Measurements from ENCODE around the gene STK32C. TPM values are rescaled to one million over a fixed set of nuclear protein-coding genes. Genes with fewer than 3 reads are reported as not detected.

Gene STK32C
- polyA plus RNA-seq, 2 of the 4 experiments (the other 2 are of a cell fraction): 29.9 to 43.6 TPM

DNA sequence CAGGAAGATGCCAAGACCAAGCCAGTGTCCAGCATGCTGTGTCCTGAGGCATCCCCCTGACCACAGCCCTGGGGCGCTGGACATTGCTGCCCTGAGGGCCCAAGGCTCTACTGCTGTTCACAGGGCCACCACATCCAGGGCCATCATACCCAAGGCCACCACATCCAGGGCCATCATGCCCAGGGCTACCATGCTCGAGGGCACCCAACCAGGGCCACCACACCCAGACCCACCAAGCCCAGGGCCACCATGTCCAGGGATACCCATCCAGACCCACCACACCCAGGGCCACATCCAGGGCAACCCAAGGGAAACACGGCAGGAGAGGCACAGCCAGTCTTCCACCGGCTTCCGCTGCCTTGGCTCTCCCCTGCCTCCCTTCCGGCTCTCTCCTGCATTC is 17.1 kb downstream of the STK32C start:
- H3K4me2 ChIP-seq: no peak overlapping the region
- ATAC-seq: no peak
- ChIA-PET POLR2A (no interaction called here), CTCF (interaction anchor here (1.2 kb wide), 1 partner anchor 61 kb away, joined by 3 read pairs; no protein-coding TSS in a partner anchor)
- H3K4me3 ChIP-seq: no peak overlapping the region
- TF ChIP-seq CHD4 (IDR thresholded peaks at IDR 0.05; ENCODE audit: borderline replicate concordance): no peak
- no peak for TF ChIP-seq MAFK (IDR thresholded peaks at IDR 0.05; ENCODE audit: partially characterized antibody)
- no peak for TF ChIP-seq CBX8 (IDR thresholded peaks at IDR 0.05)
- TF ChIP-seq, protein P1, sequence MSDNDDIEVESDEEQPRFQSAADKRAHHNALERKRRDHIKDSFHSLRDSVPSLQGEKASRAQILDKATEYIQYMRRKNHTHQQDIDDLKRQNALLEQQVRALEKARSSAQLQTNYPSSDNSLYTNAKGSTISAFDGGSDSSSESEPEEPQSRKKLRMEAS (IDR thresholded peaks at IDR 0.05): no peak
- no peak for TF ChIP-seq EP300 (IDR thresholded peaks at IDR 0.05)
- TF ChIP-seq RAD21 (conservative IDR thresholded peaks at IDR 0.05 in 1 of 2, IDR thresholded peaks at IDR 0.05 in 1 of 2): no peak
- H3K4me1 ChIP-seq: no peaks in the 10 kb centered on the region
- no peak for FAIRE-seq
- H3K27ac ChIP-seq: no peak overlapping the region
- no peak for DNase-seq (ENCODE audit: low read depth in 1 of 2, low spot score in 1 of 2)
- peaks cover 6% of the 10 kb centered on the region; the same call in 1 of the 3 replicates for H3K9me3 ChIP-seq
- WGBS (ENCODE audit: missing lambda C conversion rate): 91% methylated on average over 6 of the region's 6 CpGs

DNA sequence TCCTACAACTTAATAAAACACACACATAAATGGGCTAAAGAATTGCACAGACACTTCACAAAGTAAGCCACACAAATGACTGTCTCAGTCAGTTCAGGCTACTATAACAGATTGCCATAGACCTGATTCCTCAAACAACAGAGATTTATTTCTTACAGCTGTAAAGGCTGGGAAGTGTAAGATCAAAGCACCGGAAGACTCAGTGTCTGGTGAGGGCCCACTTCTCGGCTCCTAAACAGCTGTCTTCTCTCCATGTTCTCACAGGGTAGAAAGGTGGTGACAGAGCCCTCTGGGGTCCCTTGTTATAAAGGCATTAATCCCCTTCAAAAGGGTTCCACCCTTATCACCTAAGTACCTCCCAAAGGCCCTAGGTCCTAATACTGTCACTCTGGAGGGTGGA is 18.3 kb downstream of the STK32C start:
- TF ChIP-seq HEYL (CRISPR knock-in tag; IDR thresholded peaks at IDR 0.05) (no peak), JUN (IDR thresholded peaks at IDR 0.05) (no peak), CEBPB (IDR thresholded peaks at IDR 0.05) (no peak), RFX5 (IDR thresholded peaks at IDR 0.05) (no peak), GATA3 (IDR thresholded peaks at IDR 0.05; ENCODE audit: borderline replicate concordance) (no peak), HOXA7 (CRISPR knock-in tag; IDR thresholded peaks at IDR 0.05) (no peak), CBX2 (IDR thresholded peaks at IDR 0.05; ENCODE audit: borderline replicate concordance, low read depth) (no peak), FOSB (CRISPR knock-in tag; IDR thresholded peaks at IDR 0.05) (no peak), MYC (IDR thresholded peaks at IDR 0.05; ENCODE audit: borderline replicate concordance, low read length) (no peak), RNF2 (IDR thresholded peaks at IDR 0.05; ENCODE audit: borderline replicate concordance, low read depth) (no peak), HOXB13 (CRISPR knock-in tag; IDR thresholded peaks at IDR 0.05; ENCODE audit: low read depth) (no peak)
- TF ChIP-seq, protein P1 (IDR thresholded peaks at IDR 0.05): no peak
- TF ChIP-seq, protein P2, sequence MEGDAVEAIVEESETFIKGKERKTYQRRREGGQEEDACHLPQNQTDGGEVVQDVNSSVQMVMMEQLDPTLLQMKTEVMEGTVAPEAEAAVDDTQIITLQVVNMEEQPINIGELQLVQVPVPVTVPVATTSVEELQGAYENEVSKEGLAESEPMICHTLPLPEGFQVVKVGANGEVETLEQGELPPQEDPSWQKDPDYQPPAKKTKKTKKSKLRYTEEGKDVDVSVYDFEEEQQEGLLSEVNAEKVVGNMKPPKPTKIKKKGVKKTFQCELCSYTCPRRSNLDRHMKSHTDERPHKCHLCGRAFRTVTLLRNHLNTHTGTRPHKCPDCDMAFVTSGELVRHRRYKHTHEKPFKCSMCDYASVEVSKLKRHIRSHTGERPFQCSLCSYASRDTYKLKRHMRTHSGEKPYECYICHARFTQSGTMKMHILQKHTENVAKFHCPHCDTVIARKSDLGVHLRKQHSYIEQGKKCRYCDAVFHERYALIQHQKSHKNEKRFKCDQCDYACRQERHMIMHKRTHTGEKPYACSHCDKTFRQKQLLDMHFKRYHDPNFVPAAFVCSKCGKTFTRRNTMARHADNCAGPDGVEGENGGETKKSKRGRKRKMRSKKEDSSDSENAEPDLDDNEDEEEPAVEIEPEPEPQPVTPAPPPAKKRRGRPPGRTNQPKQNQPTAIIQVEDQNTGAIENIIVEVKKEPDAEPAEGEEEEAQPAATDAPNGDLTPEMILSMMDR (IDR thresholded peaks at IDR 0.05): no peak
- CTCF ChIA-PET: no interaction called here
- no peak overlapping the region for H3K4me2 ChIP-seq
- no peak overlapping the region for H3K27ac ChIP-seq
- WGBS (ENCODE audit: missing lambda C conversion rate): 100% methylated on average over 2 of the region's 2 CpGs
- H3K4me1 ChIP-seq: no peaks in the 10 kb centered on the region
- FAIRE-seq (no peak), DNase-seq (ENCODE audit: low read depth in 1 of 2, low spot score in 1 of 2) (no peak), ATAC-seq (no peak)
- peaks cover 6% of the 10 kb centered on the region; the same call in 1 of the 3 replicates for H3K9me3 ChIP-seq
- no peak overlapping the region for H3K4me3 ChIP-seq
- POLR2A ChIA-PET: no interaction called here

DNA sequence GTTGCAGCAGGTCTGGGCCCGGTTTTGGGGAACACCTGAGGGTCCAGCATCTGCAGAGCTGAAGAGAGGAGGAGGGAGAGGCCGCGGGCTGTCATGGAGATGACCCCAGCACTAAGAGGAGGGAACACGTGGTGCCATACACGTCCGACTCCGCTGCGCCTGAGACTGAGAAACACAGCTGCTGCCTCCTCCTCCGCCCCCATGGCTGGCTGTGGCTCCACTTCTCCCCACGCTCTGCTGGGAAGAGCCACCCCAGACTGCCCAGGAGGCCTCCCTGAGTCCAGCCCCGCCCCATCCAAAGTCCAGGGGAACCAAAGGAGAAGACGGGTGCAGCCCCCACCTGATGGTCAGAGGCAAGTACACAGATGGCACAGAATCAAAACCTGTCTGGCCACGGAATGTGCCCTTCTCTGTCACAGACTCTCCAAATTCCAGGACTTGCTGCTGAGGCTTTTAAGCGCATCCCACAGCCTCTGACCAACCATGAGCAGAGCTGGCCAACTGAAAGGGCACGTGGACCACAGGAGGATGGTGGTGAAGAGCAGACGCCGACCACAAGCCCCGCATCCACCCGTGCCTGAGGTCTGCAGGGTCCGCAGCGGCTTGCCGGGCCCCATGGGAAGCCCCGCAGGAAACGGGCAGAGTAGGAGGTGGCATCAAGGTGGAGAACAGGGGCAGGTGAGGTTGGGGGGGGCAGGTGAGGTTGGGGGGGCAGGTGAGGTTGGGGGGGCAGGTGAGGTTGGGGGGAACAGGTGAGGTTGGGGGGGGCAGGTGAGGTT is 24.0 kb downstream of the STK32C start:
- DNase-seq (ENCODE audit: low read depth in 1 of 2, low spot score in 1 of 2): no peak
- WGBS (ENCODE audit: missing lambda C conversion rate): 80% methylated on average over 24 of the region's 24 CpGs
- H3K27ac ChIP-seq: no peak overlapping the region
- TF ChIP-seq NR3C1 (IDR thresholded peaks at IDR 0.05) (no peak), NPAS2 (CRISPR knock-in tag; IDR thresholded peaks at IDR 0.05; ENCODE audit: borderline replicate concordance) (no peak), TFCP2L1 (CRISPR knock-in tag; IDR thresholded peaks at IDR 0.05) (no peak)
- ChIA-PET POLR2A (no interaction called here), CTCF (no interaction called here)
- no peak overlapping the region for H3K4me3 ChIP-seq
- ATAC-seq: peak in 1 of 2 experiments; percentile 20; a peak in 2 of 6 replicates
- H3K9me3 ChIP-seq: peaks cover 6% of the 10 kb centered on the region; the same call in 1 of the 3 replicates
- H3K4me2 ChIP-seq: no peak overlapping the region
- FAIRE-seq: no peak
- no peaks in the 10 kb centered on the region for H3K4me1 ChIP-seq

All from A549 (cell line).